Measurements from ENCODE around the gene NAT14. TPM values are rescaled to one million over a fixed set of nuclear protein-coding genes. Genes with fewer than 3 reads are reported as not detected.

NAT14 gene
- total RNA-seq, 1 experiment from 2014 or later, result 17.5 TPM

- TSS peak; percentile 39 for BruUV-seq (replicated peaks)
- TF ChIP-seq EZH2phosphoT487 (IDR thresholded peaks at IDR 0.05; ENCODE audit: borderline replicate concordance, low read length) (no peak), CTCF (conservative IDR thresholded peaks at IDR 0.05; ENCODE audit: low read depth, low read length) (peak; percentile 95)
- H3K4me1 ChIP-seq (ENCODE audit: insufficient read depth, low read length), result peaks cover 8% of the 10 kb centered on the region; the same call in 1 of the 2 replicates
- POLR2A ChIA-PET (ENCODE audit: unreplicated experiment), result no interaction called here
- no peaks in the 10 kb centered on the region for H3K79me2 ChIP-seq (ENCODE audit: low read length)
- H3K4me3 ChIP-seq (ENCODE audit: low read length), result peak overlapping the region; percentile 65
- peak overlapping the region; percentile 52 for H3K9ac ChIP-seq (ENCODE audit: low read length)
- H3K9me2 ChIP-seq (replicated peaks; ENCODE audit: low read length), result peaks cover 3% of the 10 kb centered on the region; the same call in 1 of the 2 replicates
- no peak overlapping the region for H3K27ac ChIP-seq (ENCODE audit: low read length)
- intact Hi-C loops (cut with micrococcal nuclease), result loop anchor here (1.0 kb wide), 2 partner anchors 89 to 114 kb away; no protein-coding TSS in a partner anchor
- H3K27me3 ChIP-seq (ENCODE audit: low read length), result 0 out of 2 replicates have a peak, but pooled peaks cover 4% of the 10 kb centered on the region
- no peaks in the 10 kb centered on the region for H3F3A ChIP-seq (ENCODE audit: low read length, unreplicated experiment)
- no peaks in the 10 kb centered on the region for H4K20me1 ChIP-seq (ENCODE audit: low read length)
- H3K36me3 ChIP-seq (ENCODE audit: low read depth, low read length), result no peaks in the 10 kb centered on the region
- DNase-seq (peak; percentile 97), ATAC-seq (peak; percentile 96)
- CTCF ChIA-PET, result interaction anchor here (2.1 kb wide), 1 partner anchor 89 kb away, joined by 12 read pairs; the partner anchor contains the start of gene ZNF865
- H3K4me2 ChIP-seq (ENCODE audit: low read length), result peak overlapping the region; percentile 86
- no peaks in the 10 kb centered on the region for H3K9me3 ChIP-seq (ENCODE audit: low read length)
- H2AFZ ChIP-seq (ENCODE audit: low read length), result peak overlapping the region; percentile 87
Observed at GRCh38 chr19:55516878-55517620, 32.1 kb downstream of the NAT14 start.

- H3K9me3 ChIP-seq (ENCODE audit: low read length), result no peaks in the 10 kb centered on the region
- H3K9me2 ChIP-seq (replicated peaks; ENCODE audit: low read length), result peaks cover 3% of the 10 kb centered on the region; the same call in 1 of the 2 replicates
- H4K20me1 ChIP-seq (ENCODE audit: low read length), result no peaks in the 10 kb centered on the region
- H2AFZ ChIP-seq (ENCODE audit: low read length), result no peak overlapping the region
- peaks cover 8% of the 10 kb centered on the region; the same call in 1 of the 2 replicates for H3K4me1 ChIP-seq (ENCODE audit: insufficient read depth, low read length)
- no peak overlapping the region for H3K4me2 ChIP-seq (ENCODE audit: low read length)
- no peak overlapping the region for H3K4me3 ChIP-seq (ENCODE audit: low read length)
- H3K27ac ChIP-seq (ENCODE audit: low read length), result peak overlapping the region; percentile 54
- no peaks in the 10 kb centered on the region for H3F3A ChIP-seq (ENCODE audit: low read length, unreplicated experiment)
- no TSS peak for BruUV-seq (replicated peaks)
- no peak overlapping the region for H3K9ac ChIP-seq (ENCODE audit: low read length)
- intact Hi-C loops (cut with micrococcal nuclease), result no loop called here
- no peaks in the 10 kb centered on the region for H3K36me3 ChIP-seq (ENCODE audit: low read depth, low read length)
- POLR2A ChIA-PET (ENCODE audit: unreplicated experiment), result interaction anchor here (0.6 kb wide), 4 partner anchors 41 to 75 kb away, joined by 3 to 15 read pairs (median 4); partner anchors contain the start of genes ISOC2 and ZNF628
- no peak for TF ChIP-seq EZH2phosphoT487 (IDR thresholded peaks at IDR 0.05; ENCODE audit: borderline replicate concordance, low read length)
- no peak for TF ChIP-seq CTCF (conservative IDR thresholded peaks at IDR 0.05; ENCODE audit: low read depth, low read length)
- no peak for TF ChIP-seq EZH2 (IDR thresholded peaks at IDR 0.05; ENCODE audit: low read length, unreplicated experiment)
- CTCF ChIA-PET, result interaction anchor here (0.5 to 1.0 kb wide), 3 partner anchors 63 to 113 kb away, joined by 4 read pairs; no protein-coding TSS in a partner anchor
- peak; percentile 87 for DNase-seq
- H3K27me3 ChIP-seq (ENCODE audit: low read length), result no peaks in the 10 kb centered on the region
- H3K79me2 ChIP-seq (ENCODE audit: low read length), result no peaks in the 10 kb centered on the region
- peak; percentile 43 for ATAC-seq
Observed at GRCh38 chr19:55519451-55520311, 34.7 kb downstream of the NAT14 start.

Measured in PC-3 (cell line).